Measurements from ENCODE around the gene MEP1A. TPM values are rescaled to one million over a fixed set of nuclear protein-coding genes. Genes with fewer than 3 reads are reported as not detected.

The MEP1A gene
- total and polyA plus RNA-seq, 2 of the 13 experiments (the other 11 are each of a cell fraction or from before 2014, with no cell fraction given) = 0.24 to 0.83 TPM

- TF ChIP-seq E2F5 (CRISPR knock-in tag; conservative IDR thresholded peaks at IDR 0.05) (no peak), JUN (CRISPR knock-in tag; IDR thresholded peaks at IDR 0.05) (peak; percentile 66; the same call in 1 of the 2 replicates), HOXA9 (CRISPR knock-in tag; IDR thresholded peaks at IDR 0.05; ENCODE audit: borderline replicate concordance) (no peak), EHMT2 (IDR thresholded peaks at IDR 0.05; ENCODE audit: borderline replicate concordance, low read depth, low read length) (no peak), MYNN (CRISPR knock-in tag; IDR thresholded peaks at IDR 0.05; ENCODE audit: low read depth) (no peak; the same call in 1 of the 2 replicates), ZBTB21 (CRISPR knock-in tag; IDR thresholded peaks at IDR 0.05) (no peak), ZSCAN31 (CRISPR knock-in tag; IDR thresholded peaks at IDR 0.05; ENCODE audit: low read depth) (peak; percentile 67; the same call in 1 of the 2 replicates), SOX13 (IDR thresholded peaks at IDR 0.05) (no peak), SOX13 (CRISPR knock-in tag; conservative IDR thresholded peaks at IDR 0.05 in 1 of 2, IDR thresholded peaks at IDR 0.05 in 1 of 2) (peak in 1 of 2 experiments; percentile 52; a peak in 1 of 4 replicates), JDP2 (CRISPR knock-in tag; IDR thresholded peaks at IDR 0.05; ENCODE audit: borderline replicate concordance) (no peak), ZNF644 (CRISPR knock-in tag; IDR thresholded peaks at IDR 0.05; ENCODE audit: low read depth) (0 out of 2 replicates have a peak, but pooled peaks have one; percentile 42), SIN3B (IDR thresholded peaks at IDR 0.05; ENCODE audit: low read length) (no peak), ZNF775 (CRISPR knock-in tag; IDR thresholded peaks at IDR 0.05; ENCODE audit: borderline replicate concordance) (no peak), KLF16 (CRISPR knock-in tag; IDR thresholded peaks at IDR 0.05) (peak in 1 of 2 experiments; percentile 49; a peak in 1 of 4 replicates), ZNF605 (CRISPR knock-in tag; IDR thresholded peaks at IDR 0.05) (peak; percentile 75; the same call in 1 of the 2 replicates), HNRNPK (IDR thresholded peaks at IDR 0.05; ENCODE audit: low read depth, low read length, poor library complexity, severe bottlenecking) (no peak), MLLT10 (CRISPR knock-in tag; IDR thresholded peaks at IDR 0.05) (no peak), ZNF569 (CRISPR knock-in tag; IDR thresholded peaks at IDR 0.05; ENCODE audit: borderline replicate concordance) (no peak), GZF1 (CRISPR knock-in tag; IDR thresholded peaks at IDR 0.05) (no peak), POLR2AphosphoS5 (IDR thresholded peaks at IDR 0.05; ENCODE audit: low read depth, low read length) (no peak), ZNF124 (CRISPR knock-in tag; IDR thresholded peaks at IDR 0.05) (0 out of 2 replicates have a peak, but pooled peaks have one; percentile 33), ZMAT5 (CRISPR knock-in tag; IDR thresholded peaks at IDR 0.05; ENCODE audit: borderline replicate concordance, low read depth) (no peak), ZNF446 (CRISPR knock-in tag; IDR thresholded peaks at IDR 0.05) (no peak), ZNF275 (CRISPR knock-in tag; IDR thresholded peaks at IDR 0.05; ENCODE audit: borderline replicate concordance) (no peak), ZNF564 (CRISPR knock-in tag; IDR thresholded peaks at IDR 0.05) (no peak), FOXP1 (IDR thresholded peaks at IDR 0.05) (no peak), FOXP1 (CRISPR knock-in tag; IDR thresholded peaks at IDR 0.05) (no peak), ZNF350 (CRISPR knock-in tag; IDR thresholded peaks at IDR 0.05; ENCODE audit: borderline replicate concordance, low read depth) (peak; percentile 70; the same call in 1 of the 2 replicates), ATF4 (CRISPR knock-in tag; IDR thresholded peaks at IDR 0.05) (no peak)
Measured at GRCh38 chr6:46848684-46849360, 55.6 kb downstream of the MEP1A start (continued).

All from HepG2 (cell line).